Osteocyte (in vitro differentiated cells): ENCODE results near the gene ESRRG. TPM values are rescaled to one million over a fixed set of nuclear protein-coding genes. Genes with fewer than 3 reads are reported as not detected.
"Not testable (repeated sequence)": the region's sequence is repeated elsewhere in the genome, so short reads cannot be mapped to it uniquely, and the experiment has no call there.

ENCODE experiments used
- DNase-seq: peaks from one replicate; pipeline ENCODE4 v3.0.0; 2021; ENCODE audit warnings: mixed read lengths; ENCODE audit not compliant: unreplicated experiment; ENCODE audit errors: extremely low spot score
- H3K27ac Mint-ChIP-seq: one replicate; pipeline ENCODE4 v1.8.0; 2021; ENCODE audit warnings: mild to moderate bottlenecking, mixed read lengths; ENCODE audit not compliant: unreplicated experiment
- H3K27me3 Mint-ChIP-seq: one replicate; pipeline ENCODE4 v1.8.0; 2021; ENCODE audit warnings: mixed read lengths; ENCODE audit not compliant: unreplicated experiment
- H3K36me3 Mint-ChIP-seq: one replicate; pipeline ENCODE4 v1.8.0; 2021; ENCODE audit warnings: mixed read lengths; ENCODE audit not compliant: unreplicated experiment
- H3K4me1 Mint-ChIP-seq: one replicate; pipeline ENCODE4 v1.8.0; 2021; ENCODE audit warnings: mixed read lengths; ENCODE audit not compliant: unreplicated experiment
- H3K4me3 Mint-ChIP-seq: one replicate; pipeline ENCODE4 v1.8.0; 2021; ENCODE audit warnings: mild to moderate bottlenecking, moderate library complexity, mixed read lengths; ENCODE audit not compliant: unreplicated experiment
- H3K9me3 Mint-ChIP-seq: one replicate; pipeline ENCODE4 v1.8.0; 2021; ENCODE audit warnings: mixed read lengths; ENCODE audit not compliant: unreplicated experiment
- total RNA-seq: library from RNA; stranded (reverse); gene quantifications from 2 replicates; pipeline ENCODE4 v1.2.1, GENCODE V29; 2021
- TF ChIP-seq, protein P1 (sequence below): fragments of 200-600 bp; sonication (generic); IDR thresholded peaks from 2 replicates; pipeline ENCODE4 v1.5.0; 2021; ENCODE audit warnings: antibody characterized with exemption, mild to moderate bottlenecking, moderate library complexity

ESRRG gene
- total RNA-seq, 1 donor from 2014 or later: not detected

DNA sequence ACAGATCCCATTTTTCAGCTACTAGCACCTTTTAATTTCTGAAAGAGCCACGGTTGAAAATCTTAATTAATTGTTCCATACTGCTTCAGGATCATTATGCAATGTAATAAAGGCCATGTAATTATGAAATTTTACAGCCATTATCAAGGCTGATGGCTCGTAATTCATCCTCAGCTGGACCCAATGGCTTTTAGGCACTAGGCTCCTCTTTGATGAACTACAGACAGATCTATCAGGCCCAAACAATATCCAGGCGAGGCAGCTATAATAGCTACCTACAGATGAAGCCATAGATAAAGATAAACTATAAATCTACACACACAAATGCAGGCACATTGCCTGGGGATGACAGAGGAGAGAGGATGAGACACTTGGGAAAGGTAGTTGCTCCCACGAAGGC lies 189.5 kb downstream of the ESRRG start:
- Mint-ChIP-seq H3K4me3 (no peak overlapping the region), H3K27ac (no peak overlapping the region), H3K4me1 (no peaks in the 10 kb centered on the region), H3K9me3 (no peaks in the 10 kb centered on the region), H3K36me3 (no peaks in the 10 kb centered on the region), H3K27me3 (peaks cover 18% of the 10 kb centered on the region)
- DNase-seq: no peak
- TF ChIP-seq, protein P1, sequence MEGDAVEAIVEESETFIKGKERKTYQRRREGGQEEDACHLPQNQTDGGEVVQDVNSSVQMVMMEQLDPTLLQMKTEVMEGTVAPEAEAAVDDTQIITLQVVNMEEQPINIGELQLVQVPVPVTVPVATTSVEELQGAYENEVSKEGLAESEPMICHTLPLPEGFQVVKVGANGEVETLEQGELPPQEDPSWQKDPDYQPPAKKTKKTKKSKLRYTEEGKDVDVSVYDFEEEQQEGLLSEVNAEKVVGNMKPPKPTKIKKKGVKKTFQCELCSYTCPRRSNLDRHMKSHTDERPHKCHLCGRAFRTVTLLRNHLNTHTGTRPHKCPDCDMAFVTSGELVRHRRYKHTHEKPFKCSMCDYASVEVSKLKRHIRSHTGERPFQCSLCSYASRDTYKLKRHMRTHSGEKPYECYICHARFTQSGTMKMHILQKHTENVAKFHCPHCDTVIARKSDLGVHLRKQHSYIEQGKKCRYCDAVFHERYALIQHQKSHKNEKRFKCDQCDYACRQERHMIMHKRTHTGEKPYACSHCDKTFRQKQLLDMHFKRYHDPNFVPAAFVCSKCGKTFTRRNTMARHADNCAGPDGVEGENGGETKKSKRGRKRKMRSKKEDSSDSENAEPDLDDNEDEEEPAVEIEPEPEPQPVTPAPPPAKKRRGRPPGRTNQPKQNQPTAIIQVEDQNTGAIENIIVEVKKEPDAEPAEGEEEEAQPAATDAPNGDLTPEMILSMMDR: no peak

DNA sequence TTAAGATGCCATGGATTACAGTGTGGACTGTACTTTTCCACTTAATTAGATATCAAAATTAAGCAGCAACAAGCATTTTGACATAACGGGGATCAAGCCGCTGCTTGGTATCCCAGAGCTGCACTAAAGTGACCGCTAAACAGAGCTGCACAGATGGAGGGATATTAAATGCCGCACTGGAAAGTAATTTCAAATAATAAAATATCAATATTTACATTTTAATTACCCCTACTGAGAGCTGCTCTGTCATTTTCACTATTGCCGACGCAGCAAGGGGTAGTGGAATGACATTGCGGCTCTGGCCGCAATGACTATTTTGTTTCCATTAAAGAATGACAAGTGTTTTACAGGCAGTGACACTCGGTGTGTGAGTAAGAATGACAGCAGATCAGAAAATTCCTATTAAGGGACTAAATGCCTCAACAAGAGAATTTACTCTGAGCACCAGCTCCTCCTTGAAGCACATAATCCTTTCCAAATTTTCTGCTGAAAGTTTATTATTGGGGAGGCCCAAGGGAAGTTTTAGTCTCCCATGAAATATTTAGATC lies 190.9 kb downstream of the ESRRG start:
- TF ChIP-seq, protein P1: no peak
- Mint-ChIP-seq H3K36me3 (no peaks in the 10 kb centered on the region), H3K4me3 (no peak overlapping the region), H3K27me3 (peaks cover 22% of the 10 kb centered on the region), H3K27ac (no peak overlapping the region), H3K9me3 (no peaks in the 10 kb centered on the region), H3K4me1 (no peaks in the 10 kb centered on the region)
- no peak for DNase-seq

DNA sequence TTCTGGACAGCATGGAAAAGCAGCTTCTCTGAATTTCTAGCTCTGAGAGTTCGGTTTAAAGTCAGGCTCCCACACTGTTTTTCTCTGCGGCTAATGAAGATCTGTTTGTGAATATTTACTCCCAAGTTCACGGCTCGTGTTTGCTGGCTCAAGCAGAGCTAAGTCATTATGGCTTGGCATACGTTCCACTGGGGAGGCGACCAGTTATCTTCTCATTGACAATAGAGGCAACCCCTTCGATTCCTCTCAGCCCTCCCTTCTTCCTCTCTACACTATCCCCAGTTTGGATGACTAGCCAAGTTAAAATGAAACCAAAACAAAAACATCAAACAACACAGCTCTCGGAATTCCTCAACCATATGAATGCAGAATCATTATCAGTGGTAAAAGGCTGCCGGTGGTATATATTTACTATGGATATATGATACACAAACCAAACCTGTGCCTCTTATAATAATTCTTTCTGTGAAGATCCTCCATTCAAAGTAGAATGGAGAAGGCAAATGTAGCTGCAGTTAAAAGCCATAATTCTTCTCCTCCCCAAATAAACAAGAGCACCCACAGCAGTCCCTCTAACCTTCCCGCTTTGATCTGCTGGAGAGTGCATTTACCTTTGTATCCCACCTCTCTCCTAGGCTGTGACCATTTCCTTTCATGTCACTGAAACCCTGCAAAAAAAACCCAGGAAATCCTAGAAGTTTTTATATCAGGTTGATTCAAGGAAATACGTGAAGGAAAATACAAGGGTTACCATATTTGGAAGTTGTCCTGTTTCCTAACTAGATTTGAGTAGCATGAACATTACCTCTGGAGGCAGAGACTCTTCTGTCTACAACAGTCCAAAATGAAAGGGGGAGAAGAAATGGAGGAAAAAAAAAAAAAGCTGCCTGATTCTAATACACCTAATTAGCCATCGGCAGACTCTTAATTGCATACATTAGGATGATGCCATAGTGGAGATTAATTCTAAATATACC lies 191.7 kb downstream of the ESRRG start:
- Mint-ChIP-seq H3K4me3 (no peak overlapping the region), H3K27ac (no peak overlapping the region)
- no peak for DNase-seq

DNA sequence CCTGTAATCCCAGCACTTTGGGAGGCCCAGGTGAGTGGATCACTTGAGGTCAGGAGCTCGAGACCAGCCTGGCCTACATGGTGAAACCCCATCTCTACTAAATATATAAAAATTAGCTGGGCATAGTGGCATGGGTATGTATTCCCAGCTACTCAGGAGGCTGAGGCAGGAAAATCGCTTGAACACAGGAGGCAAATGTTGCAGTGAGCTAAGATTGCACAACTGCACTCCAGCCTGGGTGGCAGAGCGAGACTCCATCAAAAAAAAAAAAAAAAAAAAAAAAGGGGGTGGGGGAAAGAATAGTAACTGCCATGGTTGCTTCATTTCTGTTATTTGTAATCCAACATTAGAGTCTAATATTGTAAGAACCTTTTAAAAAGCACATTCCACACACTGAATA lies 193.4 kb downstream of the ESRRG start:
- H3K36me3 Mint-ChIP-seq, H3K4me3 Mint-ChIP-seq, H3K9me3 Mint-ChIP-seq, DNase-seq, H3K27ac Mint-ChIP-seq, H3K4me1 Mint-ChIP-seq: not testable (repeated sequence)
- peaks cover 20% of the 10 kb centered on the region for H3K27me3 Mint-ChIP-seq

More for the DNA sequence above, 191.7 kb downstream of the ESRRG start:
- Mint-ChIP-seq H3K36me3 (no peaks in the 10 kb centered on the region), H3K27me3 (peaks cover 22% of the 10 kb centered on the region), H3K9me3 (no peaks in the 10 kb centered on the region), H3K4me1 (no peaks in the 10 kb centered on the region)
- TF ChIP-seq, protein P1: no peak

DNA sequence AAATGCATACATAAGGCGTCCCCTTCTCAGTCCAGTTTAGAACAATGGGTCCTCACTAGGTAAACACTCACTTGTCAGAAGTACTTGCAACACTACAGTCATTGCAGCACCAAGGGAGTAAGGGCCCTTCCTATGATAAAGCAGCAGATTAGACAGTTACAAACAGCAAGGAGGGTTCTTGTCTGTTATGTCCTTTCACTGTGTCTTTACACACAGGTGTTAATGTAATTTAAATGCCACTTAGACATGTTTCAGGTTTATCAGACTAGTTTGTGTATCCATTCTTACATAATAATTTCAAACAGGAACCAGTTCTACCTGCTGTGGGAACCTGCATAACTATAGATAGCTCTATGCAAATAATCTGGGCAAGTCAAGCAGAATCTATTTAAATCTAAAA lies 194.4 kb downstream of the ESRRG start:
- Mint-ChIP-seq H3K4me1 (no peaks in the 10 kb centered on the region), H3K27ac (no peak overlapping the region), H3K9me3 (no peaks in the 10 kb centered on the region), H3K27me3 (peaks cover 25% of the 10 kb centered on the region), H3K36me3 (no peaks in the 10 kb centered on the region), H3K4me3 (no peak overlapping the region)
- TF ChIP-seq, protein P1: no peak
- no peak for DNase-seq
